ENCODE measurements around the gene ANKRD30A. TPM values are rescaled to one million over a fixed set of nuclear protein-coding genes. Genes with fewer than 3 reads are reported as not detected.
"Not testable (repeated sequence)": the region's sequence is repeated elsewhere in the genome, so short reads cannot be mapped to it uniquely, and the experiment has no call there.

Gene ANKRD30A
- total RNA-seq, 1 donor from 2014 or later: not detected

DNA sequence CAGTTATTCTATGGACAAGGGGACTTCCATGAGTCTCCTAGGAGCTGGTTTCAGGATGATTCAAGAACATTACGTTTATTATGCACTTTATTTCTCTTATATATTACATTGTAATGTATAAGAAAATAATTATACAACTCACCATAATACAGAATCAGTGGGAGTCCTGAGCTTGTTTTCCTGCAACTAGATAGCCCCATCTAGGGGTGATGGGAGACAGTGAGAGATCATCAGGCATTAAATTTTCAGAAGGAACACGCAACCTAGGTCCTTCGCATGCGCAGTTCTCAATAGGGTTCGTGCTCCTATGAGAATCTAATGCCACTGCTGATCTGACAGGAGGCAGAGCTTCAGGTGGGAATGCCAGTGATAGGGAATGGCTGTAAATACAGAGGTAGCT lies 137.9 kb downstream of the ANKRD30A start:
- no peak for DNase-seq

DNA sequence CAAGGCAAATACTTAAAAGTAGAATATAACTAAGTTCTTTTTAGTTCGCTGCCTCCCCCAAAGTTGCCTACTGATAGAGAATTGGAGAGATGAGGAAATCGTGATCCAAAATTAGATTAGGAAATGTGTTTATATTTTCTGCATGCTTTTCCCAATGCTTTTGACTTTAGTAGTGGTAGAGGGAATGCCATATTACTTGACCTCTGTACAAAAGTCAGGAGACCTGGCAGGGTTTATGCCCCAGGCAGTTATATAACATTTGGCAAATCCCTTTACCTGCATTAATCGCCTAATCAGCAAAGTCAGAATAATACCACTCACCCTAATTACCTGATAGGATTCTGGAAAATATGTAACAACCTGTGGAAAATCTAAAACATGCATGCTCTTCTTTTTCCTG lies 142.9 kb downstream of the ANKRD30A start:
- DNase-seq: no peak

DNA sequence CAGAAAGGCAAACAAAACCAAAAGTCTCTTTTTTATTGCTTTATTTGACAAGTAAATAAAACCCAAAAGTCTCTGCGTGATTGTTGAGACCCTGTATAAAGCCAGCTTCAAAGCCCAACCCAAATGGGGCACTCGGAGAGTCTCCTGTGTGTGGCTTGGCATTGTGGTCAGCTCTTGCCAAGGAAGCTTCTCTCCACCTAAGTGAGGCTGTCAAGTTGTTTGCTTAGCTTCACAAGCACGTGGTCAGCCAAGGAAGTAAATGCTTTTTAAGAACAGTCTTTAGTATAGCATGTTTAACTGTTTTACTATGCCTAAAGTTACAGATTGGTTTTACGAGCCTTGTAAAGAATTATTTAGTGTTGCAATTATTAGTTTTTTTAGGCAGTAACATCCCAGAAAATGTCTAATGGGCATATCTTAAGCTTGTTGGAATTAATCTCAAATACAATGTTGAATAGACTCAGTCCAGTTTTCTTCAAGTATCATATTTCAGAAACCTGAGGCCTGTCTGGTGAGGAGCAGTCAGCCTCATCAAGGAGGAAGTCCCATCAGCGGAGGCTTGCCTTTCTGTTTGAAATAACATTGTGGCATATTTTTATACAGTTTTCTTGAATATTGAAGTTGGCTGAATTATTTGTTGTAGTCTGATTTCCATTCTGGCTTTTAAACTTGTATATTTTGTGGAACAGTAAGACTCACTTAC lies 144.3 kb downstream of the ANKRD30A start:
- no peak for DNase-seq

DNA sequence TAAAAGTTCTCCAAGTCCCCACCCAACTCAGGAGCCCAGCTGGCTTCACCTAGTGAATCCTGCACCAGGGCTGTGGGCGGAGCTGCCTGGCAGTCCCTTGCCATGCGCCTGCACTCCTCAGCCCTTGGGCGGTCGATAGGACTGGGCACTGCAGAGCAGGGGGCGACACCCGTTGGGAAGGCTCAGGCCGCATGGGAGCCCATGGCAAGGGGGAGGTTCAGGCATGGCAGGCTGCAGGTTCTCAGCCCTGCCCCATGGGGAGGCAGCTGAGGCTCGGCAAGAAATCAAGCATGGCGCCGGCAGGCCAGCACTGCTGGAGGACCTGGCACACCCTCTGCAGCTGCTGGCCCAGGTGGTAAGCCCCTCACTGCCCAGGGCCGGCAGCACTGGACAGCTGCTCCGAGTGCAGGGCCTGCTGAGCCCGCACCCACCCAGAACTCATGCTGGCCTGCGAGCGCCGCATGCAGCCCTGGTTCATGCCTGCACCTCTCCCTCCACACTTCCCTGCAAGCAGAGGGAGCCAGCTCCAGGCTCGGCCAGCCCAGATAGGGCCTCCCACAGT lies 149.9 kb downstream of the ANKRD30A start:
- DNase-seq: no peak

DNA sequence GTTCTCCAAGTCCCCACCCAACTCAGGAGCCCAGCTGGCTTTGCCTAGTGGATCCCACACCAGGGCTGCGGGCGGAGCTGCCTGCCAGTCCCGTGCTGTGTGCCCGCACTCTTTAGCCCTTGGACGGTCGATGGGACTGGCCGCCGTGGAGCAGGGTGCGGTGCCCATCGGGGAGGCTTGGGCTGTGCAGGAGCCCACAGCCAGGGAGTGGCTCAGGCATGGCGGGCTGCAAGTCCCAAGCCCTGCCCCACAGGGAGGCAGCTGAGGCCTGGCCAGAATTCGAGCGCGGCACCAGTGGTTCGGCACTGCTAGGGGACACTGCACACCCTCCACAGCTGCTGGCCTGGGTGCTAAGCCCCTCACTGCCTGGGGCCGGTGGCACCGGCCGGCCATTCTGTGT lies 159.7 kb downstream of the ANKRD30A start:
- no peak for DNase-seq

DNA sequence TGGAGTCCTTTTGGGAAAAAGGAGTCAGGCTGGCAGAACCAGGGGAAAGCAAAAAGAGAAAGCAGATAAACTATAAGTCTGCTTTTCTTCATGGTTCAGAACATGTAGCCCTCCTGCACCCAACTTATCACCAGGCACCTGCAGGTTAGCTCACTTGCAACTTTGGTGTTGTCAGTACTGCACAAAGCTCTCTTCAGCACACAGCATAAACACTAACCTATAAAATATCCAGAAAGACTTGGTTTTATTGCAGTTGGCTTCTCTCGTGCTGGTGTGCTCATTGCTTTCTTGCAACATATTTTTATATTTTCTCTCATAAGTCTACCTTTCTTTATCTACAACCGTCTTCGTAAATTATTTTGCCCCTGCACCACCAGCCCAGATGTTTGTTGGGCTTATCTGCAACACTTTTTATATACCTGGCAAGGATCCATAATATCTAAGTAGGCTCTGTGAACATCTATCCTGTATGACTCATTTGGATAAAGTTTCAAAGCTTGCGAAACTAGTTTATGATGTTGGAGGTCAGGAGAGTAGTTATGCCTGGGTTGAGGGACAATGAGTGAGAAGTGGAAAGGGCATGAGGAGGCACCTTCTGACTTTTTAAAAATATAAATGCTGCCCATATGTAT lies 164.6 kb downstream of the ANKRD30A start:
- no peak for DNase-seq

DNA sequence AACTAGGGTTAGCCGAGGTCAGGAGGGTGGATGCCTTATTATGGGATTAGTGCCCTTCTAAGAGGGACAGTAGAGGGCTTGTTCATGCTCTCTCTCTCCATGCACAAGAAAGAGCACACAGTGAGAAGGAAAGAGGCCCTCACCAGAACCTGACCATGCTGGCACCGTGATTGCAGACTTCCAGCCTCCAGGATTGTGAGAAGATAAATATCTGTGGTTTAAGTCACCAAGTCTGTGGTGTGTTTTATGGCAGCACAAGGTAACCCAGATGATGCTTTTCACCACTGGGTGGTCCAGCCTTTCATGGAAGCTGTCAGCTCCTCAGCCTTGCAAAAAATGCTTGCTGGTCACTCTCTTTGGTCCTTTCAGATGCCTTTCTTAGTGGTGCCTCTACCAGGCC lies 175.9 kb downstream of the ANKRD30A start:
- DNase-seq: no peak

DNA sequence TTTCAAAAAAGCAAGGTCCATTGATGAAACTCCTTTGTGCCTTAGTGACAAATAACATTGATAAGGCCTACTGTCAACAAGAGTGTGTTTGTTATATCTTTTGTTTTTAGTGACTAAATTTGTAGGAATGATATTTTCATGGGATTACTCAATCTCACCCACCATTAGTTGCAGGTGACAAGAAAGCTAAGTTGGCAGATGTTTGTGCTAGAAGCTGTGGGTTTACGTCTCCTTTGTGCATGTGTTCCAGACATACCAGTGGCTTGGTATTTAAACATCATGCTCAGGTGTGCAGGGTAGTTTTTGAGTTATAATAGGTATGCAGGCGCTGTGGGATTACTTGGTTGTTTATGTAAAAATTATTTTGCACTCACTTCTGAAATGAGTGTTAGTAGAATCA lies 178.6 kb downstream of the ANKRD30A start:
- DNase-seq: no peak

DNA sequence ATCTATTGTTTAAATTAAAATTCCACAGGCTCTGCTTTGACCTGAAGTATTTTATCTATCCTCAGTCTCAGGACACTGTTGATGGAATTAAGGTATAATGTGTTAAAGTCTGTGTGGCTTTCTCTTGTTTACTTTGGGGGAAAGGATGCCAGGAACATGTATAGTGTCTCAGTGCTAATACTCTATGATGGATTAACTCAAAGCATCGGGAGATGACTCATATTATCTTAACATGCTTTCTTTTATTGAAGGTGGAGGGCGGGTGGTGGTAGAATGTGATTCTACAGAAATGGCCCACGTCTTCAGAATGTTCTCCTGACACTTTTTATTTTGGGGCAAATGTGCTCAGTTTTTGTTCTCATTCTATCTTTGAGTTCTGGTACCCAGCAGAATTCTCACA lies 189.0 kb downstream of the ANKRD30A start:
- DNase-seq: no peak

DNA sequence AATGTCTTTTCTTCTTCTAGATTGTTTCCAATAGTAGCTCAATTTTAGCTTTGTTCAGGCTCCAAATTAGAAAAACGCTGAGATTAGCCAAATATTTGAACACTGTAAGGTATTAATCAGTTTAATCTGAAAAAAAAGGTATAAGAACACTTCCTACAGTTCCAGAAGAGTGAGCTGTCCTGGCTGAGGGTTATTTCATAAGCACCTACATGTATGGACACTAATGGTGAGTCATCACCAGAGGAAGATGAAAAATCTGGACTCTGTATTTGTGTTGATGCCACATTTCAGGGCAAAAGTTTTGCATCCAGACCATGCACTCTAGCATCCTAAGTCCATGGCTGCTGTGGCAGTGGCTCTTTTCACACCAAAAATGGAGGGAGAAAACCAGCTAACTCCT lies 189.5 kb downstream of the ANKRD30A start:
- no peak for DNase-seq

DNA sequence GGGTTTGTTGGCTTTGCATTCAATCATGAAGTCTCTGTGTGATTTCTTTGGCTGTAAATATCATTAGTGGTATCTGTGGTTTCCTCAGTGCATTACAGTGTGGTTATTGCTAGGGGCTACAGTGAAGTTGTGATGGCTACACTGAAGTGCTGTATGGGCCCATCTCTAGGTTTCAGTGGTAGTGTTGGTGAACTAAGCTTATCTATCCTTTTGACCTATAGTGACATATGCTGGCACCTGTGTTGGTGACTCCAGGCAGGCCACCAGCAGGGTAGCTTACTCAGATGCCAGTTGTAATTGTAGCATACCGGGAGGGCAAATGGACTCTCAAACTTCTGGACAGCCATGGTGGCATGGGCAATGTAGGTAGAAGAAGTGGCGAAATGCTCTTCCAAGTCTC lies 219.0 kb downstream of the ANKRD30A start:
- no peak for DNase-seq

DNA sequence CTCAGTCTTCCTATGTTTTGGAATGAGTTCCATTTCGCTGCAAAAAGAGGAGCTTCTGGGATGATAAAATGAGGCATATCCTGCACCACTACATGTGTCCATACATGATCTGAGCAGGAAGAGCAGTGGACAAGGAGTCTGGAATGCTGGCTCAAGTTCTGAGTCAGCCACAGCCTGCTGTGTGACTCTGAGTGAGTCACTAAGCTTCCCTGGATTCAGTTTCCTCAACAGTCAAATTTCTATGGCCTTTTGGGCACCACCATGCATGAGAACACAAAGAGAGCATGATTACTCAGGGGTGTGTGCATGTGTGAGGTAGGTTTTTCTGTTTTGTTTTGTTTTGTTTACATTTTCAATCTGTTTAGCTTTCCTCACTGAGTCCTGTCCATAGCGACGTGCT lies 254.6 kb downstream of the ANKRD30A start:
- DNase-seq: no peak

DNA sequence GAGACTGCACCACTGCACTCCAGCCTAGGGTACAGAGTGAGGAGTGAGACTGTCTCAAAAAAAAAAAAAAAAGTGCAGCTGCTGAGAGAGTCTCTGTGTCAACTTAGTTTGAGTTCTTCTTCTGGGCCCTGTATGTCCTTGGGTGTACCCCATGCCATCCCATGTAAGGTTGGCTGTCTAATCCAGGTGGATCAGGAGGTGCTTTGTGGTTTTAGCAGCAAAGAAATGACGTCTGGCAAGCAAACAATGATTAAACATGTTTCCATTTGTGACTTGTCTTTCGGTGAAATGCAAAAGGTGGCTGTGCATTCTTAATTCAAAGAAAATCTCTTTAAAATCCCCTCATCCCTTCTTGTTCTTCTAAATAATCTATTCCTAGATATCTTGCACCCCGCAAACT lies 255.9 kb downstream of the ANKRD30A start:
- DNase-seq: no peak

DNA sequence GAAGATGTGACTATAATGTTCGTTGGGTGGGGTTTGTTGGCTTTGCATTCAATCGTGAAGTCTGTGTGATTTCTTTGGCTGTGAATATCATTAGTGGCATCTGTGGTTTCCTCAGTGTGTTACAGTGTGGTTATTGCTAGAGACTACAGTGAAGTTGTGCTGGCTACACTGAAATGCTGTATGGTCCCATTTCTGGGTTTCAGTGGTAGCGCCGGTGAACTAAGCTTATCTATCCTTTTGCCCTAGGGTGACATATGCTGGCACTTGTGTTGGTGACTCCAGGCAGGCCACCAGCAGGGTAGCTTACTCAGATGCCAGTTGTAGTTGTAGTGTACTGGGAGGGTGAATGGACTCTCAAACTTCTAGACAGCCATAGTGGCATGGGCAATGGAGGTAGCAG lies 259.5 kb downstream of the ANKRD30A start:
- DNase-seq: no peak

DNA sequence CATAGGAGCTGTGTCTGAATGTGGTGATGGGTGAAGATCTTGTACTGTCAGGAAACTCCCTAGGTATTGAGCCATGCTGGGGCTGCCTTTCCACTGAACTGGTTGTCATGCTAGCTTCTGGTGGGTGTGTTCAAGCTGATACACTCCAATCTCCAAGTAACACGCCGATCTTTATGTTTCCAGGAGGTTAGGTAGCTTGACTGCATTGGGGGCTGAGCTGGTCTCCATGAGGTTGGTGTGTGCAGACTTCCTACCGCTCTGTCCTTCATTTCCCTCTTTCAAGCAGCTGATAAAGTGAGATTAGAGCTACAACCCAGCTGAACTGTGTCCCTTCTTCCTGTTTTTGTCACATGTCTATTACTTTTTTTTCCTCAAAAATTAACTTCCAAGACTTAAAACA lies 265.5 kb downstream of the ANKRD30A start:
- no peak for DNase-seq

DNA sequence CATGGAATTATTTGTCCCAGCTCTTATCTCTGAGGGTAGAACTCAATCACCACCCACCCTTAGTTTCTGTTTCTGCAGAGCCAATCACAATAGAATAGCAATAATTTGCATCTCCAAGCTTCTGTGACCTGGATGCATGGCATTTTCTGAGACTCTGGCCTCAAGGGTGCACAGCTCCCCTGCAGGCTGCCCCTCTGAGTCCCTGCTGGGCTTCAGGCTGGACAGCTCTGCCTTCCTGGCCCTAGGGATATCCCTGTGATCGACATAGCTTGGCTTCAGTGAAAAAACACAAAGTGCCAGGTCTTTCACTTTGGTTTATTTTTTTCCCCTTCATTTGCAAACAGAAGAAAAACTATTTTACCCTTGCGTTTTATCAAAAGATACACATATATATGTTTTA lies 275.4 kb downstream of the ANKRD30A start:
- not testable (repeated sequence) for DNase-seq

DNA sequence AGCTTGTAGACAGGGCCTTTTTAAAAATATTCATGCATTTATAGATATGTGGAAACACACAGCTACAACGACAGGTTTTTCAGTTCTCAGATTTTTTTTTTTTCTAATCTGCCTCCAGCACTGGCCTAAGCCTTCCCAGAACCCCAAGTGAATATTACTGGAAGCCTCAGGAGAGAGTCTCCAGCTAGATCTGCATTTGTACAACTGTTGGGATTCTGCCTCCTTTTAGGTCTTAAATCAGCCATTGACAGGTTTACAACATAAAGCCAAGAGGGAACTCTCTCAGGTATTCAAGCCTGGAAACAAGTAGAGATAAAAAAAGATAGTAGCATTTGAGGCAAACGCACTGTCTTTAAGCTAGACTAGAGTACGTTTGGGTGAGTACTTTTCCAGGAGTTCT lies 275.8 kb downstream of the ANKRD30A start:
- no peak for DNase-seq

DNA sequence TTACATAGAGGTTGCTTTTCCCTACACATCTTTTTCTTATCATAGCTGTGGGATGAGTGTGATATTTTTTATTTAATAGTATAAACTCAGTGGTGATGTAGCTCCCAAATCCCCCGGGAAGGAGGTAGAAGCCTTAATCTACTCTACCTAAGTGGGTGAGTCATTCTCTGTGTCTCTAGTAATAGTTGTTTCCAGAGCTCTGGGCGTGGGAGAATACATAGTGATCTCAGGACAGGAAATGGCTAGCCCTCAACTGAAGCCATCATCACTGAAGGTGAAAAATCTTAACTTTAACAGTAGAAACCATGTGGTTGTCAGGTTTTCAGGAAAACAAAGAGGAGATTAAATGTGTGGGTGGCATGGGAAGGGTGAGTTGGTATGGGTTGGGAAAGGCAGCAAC lies 278.4 kb downstream of the ANKRD30A start:
- DNase-seq: no peak

All from dermis blood vessel endothelial cell (primary cell).